BJ (cell line): ENCODE data around the gene PODNL1. TPM values are rescaled to one million over a fixed set of nuclear protein-coding genes. Genes with fewer than 3 reads are reported as not detected.
"Not testable (repeated sequence)": the region's sequence is repeated elsewhere in the genome, so short reads cannot be mapped to it uniquely, and the experiment has no call there.

ENCODE experiments used
- CTCF ChIA-PET: fragments of 350-600 bp; formaldehyde crosslinking; extraction: SDS; loops from one replicate; lab custom pipeline; 2021; ENCODE audit warnings: antibody characterized with exemption, inconsistent platforms; lab: Yijun Ruan, JAX
- POLR2A ChIA-PET: fragments of 300-600 bp; sonication (Branson Sonifier 250); formaldehyde crosslinking; extraction: SDS; loops from one replicate; lab custom pipeline; 2021; ENCODE audit warnings: antibody characterized with exemption; lab: Charles Lee
- DNase-seq: peaks from one replicate; pipeline ENCODE4 v3.0.0-alpha.2; 2011; ENCODE audit warnings: low read depth
- H3K27me3 ChIP-seq: 2 replicates; pipeline ENCODE4 v1.6.0; 2011; ENCODE audit warnings: low read length; ENCODE audit not compliant: control insufficient read depth, insufficient read depth
- H3K36me3 ChIP-seq: 2 replicates; pipeline ENCODE4 v1.5.1; 2011; ENCODE audit warnings: low read length; ENCODE audit not compliant: control insufficient read depth, insufficient read depth
- H3K4me3 ChIP-seq: 2 replicates; pipeline ENCODE4 v1.5.1; 2011; ENCODE audit warnings: low read depth, mild to moderate bottlenecking, control low read depth, low read length
- polyA plus RNA-seq: library from polyadenylated mRNA; depleted of rRNA; stranded (reverse); fragments of >200 nt; gene quantifications from 2 replicates; pipeline ENCODE4 v1.2.3, GENCODE V29; 2011
- TF ChIP-seq, protein P1 (sequence below): IDR thresholded peaks from 2 replicates; pipeline ENCODE4 v1.5.1; 2011; ENCODE audit warnings: low read depth, mild to moderate bottlenecking, control low read depth, inconsistent platforms, low read length, moderate library complexity; ENCODE audit not compliant: insufficient read depth

The PODNL1 gene
- polyA plus RNA-seq, 1 experiment = 18.6 TPM

DNA sequence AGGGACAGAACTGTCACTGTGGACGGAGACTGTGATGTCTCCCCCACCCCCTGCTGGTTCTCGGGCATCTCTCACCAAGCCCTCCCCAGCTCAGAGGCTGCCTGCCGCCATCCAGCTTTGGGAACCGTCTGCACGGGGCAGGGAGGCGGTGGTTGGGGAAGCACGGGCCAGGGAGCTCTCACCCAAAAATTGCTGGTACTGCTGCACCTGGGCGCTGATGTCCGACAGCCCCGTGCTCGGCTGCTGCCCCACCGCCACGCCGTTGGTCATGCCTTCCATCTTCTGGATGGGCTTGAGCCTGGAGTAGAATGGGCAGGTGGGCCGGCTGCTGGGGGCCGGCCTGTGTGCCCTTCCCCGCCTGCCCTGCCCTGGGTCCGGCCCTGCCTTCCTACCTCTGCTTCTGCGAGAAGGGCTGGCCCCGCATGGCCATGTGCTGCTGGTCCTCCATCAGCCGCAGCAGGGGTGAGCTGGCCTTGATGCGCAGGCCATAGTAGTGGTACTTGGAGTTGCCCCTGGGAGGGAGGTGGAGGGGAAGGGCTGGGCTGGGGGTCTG is 30.2 kb upstream of the PODNL1 start:
- POLR2A ChIA-PET = no interaction called here
- TF ChIP-seq, protein P1, sequence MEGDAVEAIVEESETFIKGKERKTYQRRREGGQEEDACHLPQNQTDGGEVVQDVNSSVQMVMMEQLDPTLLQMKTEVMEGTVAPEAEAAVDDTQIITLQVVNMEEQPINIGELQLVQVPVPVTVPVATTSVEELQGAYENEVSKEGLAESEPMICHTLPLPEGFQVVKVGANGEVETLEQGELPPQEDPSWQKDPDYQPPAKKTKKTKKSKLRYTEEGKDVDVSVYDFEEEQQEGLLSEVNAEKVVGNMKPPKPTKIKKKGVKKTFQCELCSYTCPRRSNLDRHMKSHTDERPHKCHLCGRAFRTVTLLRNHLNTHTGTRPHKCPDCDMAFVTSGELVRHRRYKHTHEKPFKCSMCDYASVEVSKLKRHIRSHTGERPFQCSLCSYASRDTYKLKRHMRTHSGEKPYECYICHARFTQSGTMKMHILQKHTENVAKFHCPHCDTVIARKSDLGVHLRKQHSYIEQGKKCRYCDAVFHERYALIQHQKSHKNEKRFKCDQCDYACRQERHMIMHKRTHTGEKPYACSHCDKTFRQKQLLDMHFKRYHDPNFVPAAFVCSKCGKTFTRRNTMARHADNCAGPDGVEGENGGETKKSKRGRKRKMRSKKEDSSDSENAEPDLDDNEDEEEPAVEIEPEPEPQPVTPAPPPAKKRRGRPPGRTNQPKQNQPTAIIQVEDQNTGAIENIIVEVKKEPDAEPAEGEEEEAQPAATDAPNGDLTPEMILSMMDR = no peak
- DNase-seq = no peak
- CTCF ChIA-PET = interaction anchor here (0.9 kb wide), 1 partner anchor 64 kb away, joined by 3 read pairs; the partner anchor contains the start of gene IL27RA
- Histone ChIP-seq H3K36me3 (peaks cover 20% of the 10 kb centered on the region), H3K4me3 (no peak overlapping the region), H3K27me3 (no peaks in the 10 kb centered on the region)

DNA sequence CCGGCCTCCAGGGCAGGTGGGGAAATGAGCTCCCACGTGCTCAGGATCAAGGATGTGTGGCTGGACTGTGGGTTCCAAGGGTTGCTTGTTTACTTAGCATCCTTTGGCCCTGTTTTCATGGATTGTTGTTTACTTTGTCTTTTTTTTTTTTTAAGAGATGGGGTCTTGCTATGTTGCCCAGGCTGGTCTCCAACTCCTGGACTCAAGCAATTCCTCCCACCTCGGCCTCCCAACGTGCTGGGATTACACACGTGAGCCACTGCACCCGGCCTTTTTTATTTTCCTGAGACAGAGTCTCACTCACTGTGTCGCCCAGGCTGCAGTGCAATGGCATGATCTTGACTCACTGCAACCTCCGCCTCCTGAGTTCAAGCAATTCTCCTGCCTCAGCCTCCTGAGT is 29.0 kb upstream of the PODNL1 start:
- H3K36me3 ChIP-seq = peaks cover 20% of the 10 kb centered on the region
- POLR2A ChIA-PET, H3K27me3 ChIP-seq, DNase-seq, CTCF ChIA-PET, H3K4me3 ChIP-seq: not testable (repeated sequence)

DNA sequence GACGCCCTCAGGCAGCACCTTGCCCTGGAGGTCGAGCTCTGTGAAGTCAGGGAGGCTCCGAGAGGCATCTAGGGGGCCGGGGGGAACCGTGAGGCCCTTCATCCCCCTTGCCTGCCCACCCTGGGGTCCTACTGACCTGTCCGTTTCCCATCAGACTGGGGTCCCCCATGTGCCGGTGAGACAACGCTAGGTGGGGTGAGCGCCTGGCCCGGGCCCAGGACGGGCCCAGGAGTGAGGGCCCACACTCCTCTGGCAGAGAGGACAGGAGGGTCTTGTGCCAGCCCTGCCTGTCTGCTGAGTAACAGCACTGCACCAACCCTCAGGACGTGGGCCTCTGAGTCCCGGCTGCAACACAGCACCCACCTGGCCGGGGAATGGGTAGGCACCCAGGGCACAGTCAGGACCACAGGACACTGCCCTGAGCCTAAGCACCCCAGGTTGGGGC is 28.5 kb upstream of the PODNL1 start:
- H3K36me3 ChIP-seq = peaks cover 20% of the 10 kb centered on the region
- H3K27me3 ChIP-seq = no peaks in the 10 kb centered on the region
- TF ChIP-seq, protein P1 = no peak
- CTCF ChIA-PET = no interaction called here
- no peak for DNase-seq
- POLR2A ChIA-PET = no interaction called here
- H3K4me3 ChIP-seq = no peak overlapping the region

DNA sequence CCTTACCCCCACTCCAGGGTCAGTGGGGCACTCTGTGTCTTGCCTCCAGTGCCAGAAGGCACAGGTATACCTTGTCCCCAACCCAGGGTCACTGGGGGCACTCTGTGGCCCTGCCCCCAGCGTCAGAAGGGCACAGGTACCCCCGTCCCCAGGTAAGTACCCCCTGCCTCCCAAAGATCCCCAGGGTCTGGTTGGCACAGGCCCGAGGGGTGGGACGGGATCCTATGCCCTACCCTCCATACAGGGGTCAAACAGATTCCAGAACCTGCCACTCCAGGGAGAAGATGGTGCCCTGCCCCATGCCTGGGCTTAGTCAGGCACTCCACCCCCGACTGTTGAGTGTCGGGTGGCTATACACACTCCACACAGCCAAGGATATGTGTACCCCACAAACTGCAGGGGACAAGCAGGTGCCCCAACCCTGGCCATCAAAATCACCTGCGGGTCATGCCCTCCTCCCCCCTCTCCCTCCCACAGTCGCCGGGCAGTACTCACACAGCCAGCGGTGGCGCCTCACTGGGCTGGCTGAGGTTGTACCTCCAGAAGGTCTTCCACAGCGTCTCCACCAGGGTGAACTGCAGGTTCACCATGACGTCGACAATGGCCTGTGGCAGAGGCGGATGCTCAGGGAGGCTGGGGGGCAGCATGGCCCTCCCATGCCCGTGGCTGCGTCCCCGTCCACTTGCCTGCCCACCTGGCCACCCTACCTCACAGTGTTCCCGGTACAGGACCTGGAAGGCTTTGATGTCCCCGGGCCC is 27.9 kb upstream of the PODNL1 start:
- no peak for DNase-seq
- Histone ChIP-seq H3K36me3 (peaks cover 20% of the 10 kb centered on the region), H3K4me3 (no peak overlapping the region), H3K27me3 (no peaks in the 10 kb centered on the region)
- TF ChIP-seq, protein P1 = no peak
- ChIA-PET CTCF (no interaction called here), POLR2A (no interaction called here)

DNA sequence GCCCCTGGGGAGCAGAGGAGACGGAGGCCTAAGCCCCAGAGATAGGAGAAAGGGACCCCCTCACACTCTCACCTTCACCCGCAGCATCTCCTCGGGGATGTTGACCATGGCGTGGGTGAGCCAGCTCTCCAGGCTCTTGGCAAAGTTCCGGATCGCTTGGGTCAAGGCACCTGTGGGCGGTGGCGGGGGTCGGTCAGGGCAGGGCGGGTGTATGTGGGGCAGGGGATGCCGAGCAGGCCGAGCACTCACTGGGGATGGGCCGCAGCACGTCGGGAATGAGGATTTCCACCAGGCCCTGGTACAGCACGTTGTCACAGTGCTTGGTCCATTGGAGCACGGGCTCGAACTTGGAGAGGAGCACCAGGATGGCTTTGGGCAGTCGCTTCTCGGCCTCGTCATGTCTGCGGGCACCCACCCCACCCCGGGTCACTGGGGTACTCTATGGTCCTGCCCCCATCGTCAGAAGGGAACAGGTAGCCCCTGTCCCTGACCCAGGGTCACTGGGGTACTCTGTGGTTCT is 27.2 kb upstream of the PODNL1 start:
- POLR2A ChIA-PET = no interaction called here
- DNase-seq = no peak

More for the DNA sequence above, 27.2 kb upstream of the PODNL1 start:
- Histone ChIP-seq H3K36me3 (peaks cover 22% of the 10 kb centered on the region), H3K27me3 (no peaks in the 10 kb centered on the region), H3K4me3 (no peak overlapping the region)
- TF ChIP-seq, protein P1 = no peak
- CTCF ChIA-PET = no interaction called here
